NCI-H2029 treated with DMSO at 0.1 percent for 48 hours (cell line): ENCODE data around the gene BMX.

Source experiments
- DNase-seq: peaks from one replicate; lab custom pipeline; 2025; lab: John Stamatoyannopoulos, UW

BMX gene

DNA sequence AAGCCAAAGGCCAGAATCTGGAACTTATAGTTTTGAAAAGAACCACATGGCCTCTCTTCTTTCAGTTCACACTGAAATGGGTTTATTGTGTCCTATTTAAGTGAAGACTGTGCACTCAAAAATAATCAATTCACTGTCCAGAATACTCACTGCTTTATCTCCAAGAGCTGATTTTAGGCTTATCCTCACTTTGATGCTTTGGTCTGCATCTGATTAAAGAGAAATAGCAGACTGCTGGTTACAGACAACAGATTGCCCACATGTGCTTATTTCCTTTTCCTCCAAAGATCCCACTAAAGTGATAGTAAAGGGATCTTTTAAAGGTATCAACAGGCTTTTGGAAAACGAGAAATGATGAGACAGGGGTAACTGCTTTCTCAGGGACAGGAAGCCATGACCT, 69.5 kb downstream of the BMX start:
- no peak for DNase-seq

- DNase-seq, result no peak
These were observed 73.4 kb downstream of the BMX start for GRCh38 chrX:15574017-15574416.

DNA sequence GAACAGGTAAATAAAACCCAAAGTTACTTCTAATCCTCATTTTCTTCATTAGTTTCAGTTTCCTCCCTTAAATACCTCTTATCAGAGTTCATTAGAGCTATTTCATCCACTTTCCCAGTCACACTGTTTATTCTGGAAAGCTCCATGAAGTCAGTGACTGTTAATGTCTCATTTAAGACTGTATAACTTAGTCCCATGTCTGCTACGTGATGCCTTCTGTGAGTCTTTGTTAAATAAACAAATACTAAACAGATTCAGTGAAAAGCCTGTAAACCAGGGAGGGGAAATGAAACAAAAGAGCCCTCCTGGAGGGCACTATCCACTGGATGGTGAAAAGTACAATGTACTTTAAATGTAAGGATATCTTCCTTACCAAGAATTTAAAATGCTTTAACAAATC, 75.4 kb downstream of the BMX start:
- no peak for DNase-seq

GRCh38 chrX:15579778-15580747, 79.5 kb downstream of the BMX start:
- no peak for DNase-seq

GRCh38 chrX:15594371-15594770, 93.8 kb downstream of the BMX start:
- DNase-seq, result no peak

DNA sequence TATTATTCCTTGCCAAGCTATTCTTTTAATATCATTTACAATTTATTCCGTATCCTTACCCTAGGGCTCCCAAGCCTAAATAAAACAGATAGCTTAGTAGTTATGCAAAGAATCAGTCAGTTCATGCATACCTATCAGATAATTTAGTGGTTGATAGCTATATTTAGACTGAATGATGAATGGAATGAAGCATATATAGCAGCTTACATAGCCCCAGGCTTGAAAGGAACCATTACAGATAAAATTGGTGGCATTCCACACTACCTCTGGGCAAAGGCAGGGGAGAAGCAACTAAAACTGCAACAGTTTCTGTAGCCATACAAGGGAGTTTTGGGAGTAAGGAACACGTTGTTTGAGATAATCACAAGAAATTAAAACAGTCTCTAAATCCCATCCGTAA, 97.4 kb downstream of the BMX start:
- no peak for DNase-seq

- no peak for DNase-seq
These were observed 98.9 kb downstream of the BMX start for GRCh38 chrX:15599461-15599860.

DNA sequence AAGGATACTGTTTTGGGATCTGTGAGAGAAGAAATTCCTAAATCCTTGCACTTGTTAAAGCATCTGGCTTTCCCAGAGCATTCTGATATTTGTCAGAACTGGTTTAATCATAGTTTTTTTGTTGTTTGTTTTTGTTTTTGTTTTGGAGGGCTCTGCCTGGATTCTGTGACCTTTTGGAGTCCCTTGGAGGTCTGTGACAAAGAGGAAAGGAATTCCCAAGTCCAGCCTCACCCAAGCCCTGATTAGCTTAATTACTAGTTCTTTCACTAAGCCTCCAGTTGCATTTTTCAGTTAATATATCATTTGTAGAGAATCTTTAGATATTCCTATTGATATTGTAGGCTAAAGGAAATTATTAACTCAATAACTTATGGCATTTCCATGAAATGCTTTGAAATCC, 99.4 kb downstream of the BMX start:
- DNase-seq, result no peak

DNA sequence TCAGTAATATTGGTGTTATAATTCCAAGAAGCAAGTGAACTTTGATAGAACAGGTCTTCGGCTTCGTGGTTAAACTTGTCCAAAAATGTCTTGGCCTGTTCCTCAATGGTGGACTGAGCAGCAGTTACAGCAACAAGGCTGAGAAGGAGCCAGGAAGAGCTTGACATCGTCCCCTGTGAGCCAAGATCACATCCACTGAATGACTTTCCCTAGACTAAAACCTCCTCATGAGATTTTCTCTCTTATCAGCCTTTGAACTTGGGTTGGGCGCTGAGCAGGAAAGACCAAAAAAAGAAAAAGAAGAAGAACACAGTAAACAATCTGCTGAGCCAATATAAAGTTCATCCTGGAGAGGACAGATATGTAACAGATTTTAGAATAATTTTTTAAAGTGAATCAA, 100.1 kb downstream of the BMX start, which contains the start of gene ACE2:
Gene ACE2, minus strand, starts transcription at position 216 of the 400 bp plus-strand sequence. Its CDS starts 49 bp downstream, at position 167.
- no peak for DNase-seq

GRCh38 chrX:15601932-15602331, 101.3 kb downstream of the BMX start:
- no peak for DNase-seq

DNA sequence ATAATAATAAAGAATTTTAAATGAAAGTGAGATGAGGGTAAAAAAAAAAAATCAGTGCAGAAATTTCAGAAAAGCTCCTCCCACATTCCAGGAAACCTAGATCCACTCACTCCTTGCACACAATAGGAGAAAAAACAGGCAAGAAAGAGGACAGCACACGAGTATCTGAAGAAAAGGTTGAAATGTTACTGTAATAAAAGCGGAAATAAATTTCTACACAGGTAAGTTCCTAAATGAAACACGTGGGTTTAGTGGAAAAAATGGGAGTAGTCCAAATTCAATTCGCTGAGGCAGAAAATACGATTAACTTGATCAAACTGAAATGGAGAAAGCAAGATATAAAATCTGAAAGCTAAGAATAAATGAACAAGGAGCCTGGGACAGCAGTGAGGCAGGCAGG, 102.2 kb downstream of the BMX start:
- DNase-seq, result no peak

GRCh38 chrX:15605226-15605625, 104.6 kb downstream of the BMX start:
- DNase-seq, result no peak
